ENCODE data around the gene CEP164.

GRCh38 chr11:117392979-117393378 lies 65.3 kb downstream of the CEP164 start:
- TF ChIP-seq CTCF (conservative IDR thresholded peaks at IDR 0.05; ENCODE audit: low read depth, low read length) (no peak), EZH2 (IDR thresholded peaks at IDR 0.05; ENCODE audit: low read length, unreplicated experiment) (no peak), EZH2phosphoT487 (IDR thresholded peaks at IDR 0.05; ENCODE audit: borderline replicate concordance, low read length) (no peak)

Data from PC-3 (cell line).